Osteocyte (in vitro differentiated cells): Measurements from ENCODE around the gene VMP1. TPM values are rescaled to one million over a fixed set of nuclear protein-coding genes. Genes with fewer than 3 reads are reported as not detected.
"Not testable (repeated sequence)": the region's sequence is repeated elsewhere in the genome, so short reads cannot be mapped to it uniquely, and the experiment has no call there.

Experiments
- DNase-seq: peaks from one replicate; pipeline ENCODE4 v3.0.0; 2021; ENCODE audit warnings: mixed read lengths; ENCODE audit not compliant: unreplicated experiment; ENCODE audit errors: extremely low spot score
- H3K27ac Mint-ChIP-seq: one replicate; pipeline ENCODE4 v1.8.0; 2021; ENCODE audit warnings: mild to moderate bottlenecking, mixed read lengths; ENCODE audit not compliant: unreplicated experiment
- H3K27me3 Mint-ChIP-seq: one replicate; pipeline ENCODE4 v1.8.0; 2021; ENCODE audit warnings: mixed read lengths; ENCODE audit not compliant: unreplicated experiment
- H3K36me3 Mint-ChIP-seq: one replicate; pipeline ENCODE4 v1.8.0; 2021; ENCODE audit warnings: mixed read lengths; ENCODE audit not compliant: unreplicated experiment
- H3K4me1 Mint-ChIP-seq: one replicate; pipeline ENCODE4 v1.8.0; 2021; ENCODE audit warnings: mixed read lengths; ENCODE audit not compliant: unreplicated experiment
- H3K4me3 Mint-ChIP-seq: one replicate; pipeline ENCODE4 v1.8.0; 2021; ENCODE audit warnings: mild to moderate bottlenecking, moderate library complexity, mixed read lengths; ENCODE audit not compliant: unreplicated experiment
- H3K9me3 Mint-ChIP-seq: one replicate; pipeline ENCODE4 v1.8.0; 2021; ENCODE audit warnings: mixed read lengths; ENCODE audit not compliant: unreplicated experiment
- CTCF ChIP-seq: fragments of 200-600 bp; sonication (generic); IDR thresholded peaks from 2 replicates; pipeline ENCODE4 v1.5.0; 2021; ENCODE audit warnings: antibody characterized with exemption, mild to moderate bottlenecking, moderate library complexity
- total RNA-seq: library from RNA; stranded (reverse); gene quantifications from 2 replicates; pipeline ENCODE4 v1.2.1, GENCODE V29; 2021

VMP1 gene
- total RNA-seq, 1 donor from 2014 or later = 468 TPM

- DNase-seq = no peak
- H3K27ac Mint-ChIP-seq = peak overlapping the region; percentile 100
- no peaks in the 10 kb centered on the region for H3K27me3 Mint-ChIP-seq
- H3K4me3 Mint-ChIP-seq = peak overlapping the region; percentile 99
- no peaks in the 10 kb centered on the region for H3K9me3 Mint-ChIP-seq
- peaks cover 46% of the 10 kb centered on the region for H3K36me3 Mint-ChIP-seq
- H3K4me1 Mint-ChIP-seq = peaks cover 44% of the 10 kb centered on the region
- no peak for TF ChIP-seq CTCF
Measured at GRCh38 chr17:59839651-59840328, 132.3 kb downstream of the VMP1 start.

GRCh38 chr17:59840329-59841090, 133.1 kb downstream of the VMP1 start:
- DNase-seq = peak; percentile 17
- Mint-ChIP-seq H3K4me3 (peak overlapping the region; percentile 99), H3K27me3 (no peaks in the 10 kb centered on the region), H3K27ac (peak overlapping the region; percentile 100), H3K36me3 (peaks cover 46% of the 10 kb centered on the region), H3K9me3 (no peaks in the 10 kb centered on the region), H3K4me1 (peaks cover 52% of the 10 kb centered on the region)
- TF ChIP-seq CTCF = no peak

GRCh38 chr17:59841091-59841881, 133.8 kb downstream of the VMP1 start:
- Mint-ChIP-seq H3K4me3 (peak overlapping the region; percentile 99), H3K36me3 (peaks cover 46% of the 10 kb centered on the region), H3K27ac (peak overlapping the region; percentile 100), H3K4me1 (peaks cover 58% of the 10 kb centered on the region)
- not testable (repeated sequence) for H3K9me3 Mint-ChIP-seq, H3K27me3 Mint-ChIP-seq
- DNase-seq = peak; percentile 23

GRCh38 chr17:59841882-59842263, 134.4 kb downstream of the VMP1 start:
- peaks cover 59% of the 10 kb centered on the region for H3K4me1 Mint-ChIP-seq
- DNase-seq, H3K9me3 Mint-ChIP-seq, H3K27me3 Mint-ChIP-seq: not testable (repeated sequence)
- peak overlapping the region; percentile 100 for H3K27ac Mint-ChIP-seq
- peak overlapping the region; percentile 99 for H3K4me3 Mint-ChIP-seq
- H3K36me3 Mint-ChIP-seq = peaks cover 46% of the 10 kb centered on the region

GRCh38 chr17:59842901-59843652, 135.6 kb downstream of the VMP1 start:
- H3K27ac Mint-ChIP-seq = peak overlapping the region; percentile 100
- DNase-seq = peak; percentile 93

More at GRCh38 chr17:59842901-59843652, 135.6 kb downstream of the VMP1 start:
- H3K27me3 Mint-ChIP-seq = no peaks in the 10 kb centered on the region
- peaks cover 41% of the 10 kb centered on the region for H3K36me3 Mint-ChIP-seq
- peaks cover 60% of the 10 kb centered on the region for H3K4me1 Mint-ChIP-seq
- H3K4me3 Mint-ChIP-seq = peak overlapping the region; percentile 99
- TF ChIP-seq CTCF = no peak
- no peaks in the 10 kb centered on the region for H3K9me3 Mint-ChIP-seq
